ENCODE data around the gene CARD9.

GRCh38 chr9:136351252-136351800, 22.1 kb downstream of the CARD9 start:
- TF ChIP-seq POLR2A (IDR thresholded peaks at IDR 0.05; ENCODE audit: low read length) (no peak), GATA1 (IDR thresholded peaks at IDR 0.05; ENCODE audit: low read depth, low read length) (no peak)

Data from erythroblast (primary cell).